ENCODE data around the gene UBTD1.

- TF ChIP-seq, protein P1, sequence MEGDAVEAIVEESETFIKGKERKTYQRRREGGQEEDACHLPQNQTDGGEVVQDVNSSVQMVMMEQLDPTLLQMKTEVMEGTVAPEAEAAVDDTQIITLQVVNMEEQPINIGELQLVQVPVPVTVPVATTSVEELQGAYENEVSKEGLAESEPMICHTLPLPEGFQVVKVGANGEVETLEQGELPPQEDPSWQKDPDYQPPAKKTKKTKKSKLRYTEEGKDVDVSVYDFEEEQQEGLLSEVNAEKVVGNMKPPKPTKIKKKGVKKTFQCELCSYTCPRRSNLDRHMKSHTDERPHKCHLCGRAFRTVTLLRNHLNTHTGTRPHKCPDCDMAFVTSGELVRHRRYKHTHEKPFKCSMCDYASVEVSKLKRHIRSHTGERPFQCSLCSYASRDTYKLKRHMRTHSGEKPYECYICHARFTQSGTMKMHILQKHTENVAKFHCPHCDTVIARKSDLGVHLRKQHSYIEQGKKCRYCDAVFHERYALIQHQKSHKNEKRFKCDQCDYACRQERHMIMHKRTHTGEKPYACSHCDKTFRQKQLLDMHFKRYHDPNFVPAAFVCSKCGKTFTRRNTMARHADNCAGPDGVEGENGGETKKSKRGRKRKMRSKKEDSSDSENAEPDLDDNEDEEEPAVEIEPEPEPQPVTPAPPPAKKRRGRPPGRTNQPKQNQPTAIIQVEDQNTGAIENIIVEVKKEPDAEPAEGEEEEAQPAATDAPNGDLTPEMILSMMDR (IDR thresholded peaks at IDR 0.05; ENCODE audit: poor library complexity, severe bottlenecking): no peak
- TF ChIP-seq RAD21 (conservative IDR thresholded peaks at IDR 0.05) (no peak), EZH2 (IDR thresholded peaks at IDR 0.05; ENCODE audit: borderline replicate concordance, insufficient read depth, low read length, poor library complexity, severe bottlenecking) (no peak), EP300 (conservative IDR thresholded peaks at IDR 0.05; ENCODE audit: poor library complexity, severe bottlenecking) (no peak), TAF1 (IDR thresholded peaks at IDR 0.05; ENCODE audit: low read depth) (no peak), POLR2AphosphoS5 (IDR thresholded peaks at IDR 0.05) (no peak), MXI1 (conservative IDR thresholded peaks at IDR 0.05; ENCODE audit: poor library complexity, severe bottlenecking) (no peak), SMC3 (conservative IDR thresholded peaks at IDR 0.05; ENCODE audit: poor library complexity) (no peak)
- TF ChIP-seq, protein P2, sequence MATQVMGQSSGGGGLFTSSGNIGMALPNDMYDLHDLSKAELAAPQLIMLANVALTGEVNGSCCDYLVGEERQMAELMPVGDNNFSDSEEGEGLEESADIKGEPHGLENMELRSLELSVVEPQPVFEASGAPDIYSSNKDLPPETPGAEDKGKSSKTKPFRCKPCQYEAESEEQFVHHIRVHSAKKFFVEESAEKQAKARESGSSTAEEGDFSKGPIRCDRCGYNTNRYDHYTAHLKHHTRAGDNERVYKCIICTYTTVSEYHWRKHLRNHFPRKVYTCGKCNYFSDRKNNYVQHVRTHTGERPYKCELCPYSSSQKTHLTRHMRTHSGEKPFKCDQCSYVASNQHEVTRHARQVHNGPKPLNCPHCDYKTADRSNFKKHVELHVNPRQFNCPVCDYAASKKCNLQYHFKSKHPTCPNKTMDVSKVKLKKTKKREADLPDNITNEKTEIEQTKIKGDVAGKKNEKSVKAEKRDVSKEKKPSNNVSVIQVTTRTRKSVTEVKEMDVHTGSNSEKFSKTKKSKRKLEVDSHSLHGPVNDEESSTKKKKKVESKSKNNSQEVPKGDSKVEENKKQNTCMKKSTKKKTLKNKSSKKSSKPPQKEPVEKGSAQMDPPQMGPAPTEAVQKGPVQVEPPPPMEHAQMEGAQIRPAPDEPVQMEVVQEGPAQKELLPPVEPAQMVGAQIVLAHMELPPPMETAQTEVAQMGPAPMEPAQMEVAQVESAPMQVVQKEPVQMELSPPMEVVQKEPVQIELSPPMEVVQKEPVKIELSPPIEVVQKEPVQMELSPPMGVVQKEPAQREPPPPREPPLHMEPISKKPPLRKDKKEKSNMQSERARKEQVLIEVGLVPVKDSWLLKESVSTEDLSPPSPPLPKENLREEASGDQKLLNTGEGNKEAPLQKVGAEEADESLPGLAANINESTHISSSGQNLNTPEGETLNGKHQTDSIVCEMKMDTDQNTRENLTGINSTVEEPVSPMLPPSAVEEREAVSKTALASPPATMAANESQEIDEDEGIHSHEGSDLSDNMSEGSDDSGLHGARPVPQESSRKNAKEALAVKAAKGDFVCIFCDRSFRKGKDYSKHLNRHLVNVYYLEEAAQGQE (IDR thresholded peaks at IDR 0.05; ENCODE audit: borderline replicate concordance): no peak
Measured at GRCh38 chr10:97512993-97513392, 14.3 kb downstream of the UBTD1 start.

All from neural cell (in vitro differentiated cells).